LNCAP (cell line): ENCODE data around the gene IL12RB1.

Source experiments
- CTCF ChIP-seq: fragments of 450-650 bp; IDR thresholded peaks from 2 replicates; pipeline ENCODE4 v1.5.1; 2017; ENCODE audit warnings: mild to moderate bottlenecking

Gene IL12RB1

GRCh38 chr19:18049385-18049784 lies 37.3 kb downstream of the IL12RB1 start:
- TF ChIP-seq CTCF, result no peak

- TF ChIP-seq CTCF, result no peak
Measured at GRCh38 chr19:18046059-18046718, 40.5 kb downstream of the IL12RB1 start.

DNA sequence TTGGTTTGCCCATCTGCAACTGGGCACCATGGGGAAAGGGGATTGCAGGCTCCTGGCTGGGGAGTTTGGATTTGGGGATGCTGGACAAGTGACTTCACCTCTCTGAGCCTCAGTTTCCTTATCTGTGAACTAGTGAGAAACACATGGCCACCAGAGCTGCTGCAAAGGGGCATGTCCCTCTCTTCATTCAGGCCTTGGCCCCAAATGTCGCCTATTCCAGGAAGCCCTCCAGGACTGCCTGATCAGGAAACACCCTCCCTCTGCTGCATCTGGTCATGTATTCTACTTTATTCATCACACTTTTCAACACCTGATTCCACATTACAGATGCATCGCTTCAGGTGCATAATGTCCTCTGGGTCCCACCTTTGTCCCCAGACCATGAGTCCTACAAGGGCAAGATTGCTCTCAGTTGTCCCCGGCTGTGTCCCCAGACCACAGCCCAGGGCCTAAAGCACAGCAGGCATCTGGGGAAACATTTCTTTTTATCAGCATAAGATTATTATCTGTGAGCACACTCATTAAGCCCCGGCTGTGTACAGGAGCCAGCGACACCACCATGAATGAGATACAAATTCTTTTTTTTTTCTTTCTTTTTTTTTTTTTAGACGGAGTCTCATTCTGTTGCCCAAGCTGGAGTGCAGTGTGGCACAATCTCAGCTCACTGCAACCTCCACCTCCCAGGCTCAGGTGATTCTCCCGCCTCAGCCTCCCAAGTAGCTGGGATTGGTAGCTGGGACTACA lies 41.3 kb downstream of the IL12RB1 start:
- no peak for TF ChIP-seq CTCF

DNA sequence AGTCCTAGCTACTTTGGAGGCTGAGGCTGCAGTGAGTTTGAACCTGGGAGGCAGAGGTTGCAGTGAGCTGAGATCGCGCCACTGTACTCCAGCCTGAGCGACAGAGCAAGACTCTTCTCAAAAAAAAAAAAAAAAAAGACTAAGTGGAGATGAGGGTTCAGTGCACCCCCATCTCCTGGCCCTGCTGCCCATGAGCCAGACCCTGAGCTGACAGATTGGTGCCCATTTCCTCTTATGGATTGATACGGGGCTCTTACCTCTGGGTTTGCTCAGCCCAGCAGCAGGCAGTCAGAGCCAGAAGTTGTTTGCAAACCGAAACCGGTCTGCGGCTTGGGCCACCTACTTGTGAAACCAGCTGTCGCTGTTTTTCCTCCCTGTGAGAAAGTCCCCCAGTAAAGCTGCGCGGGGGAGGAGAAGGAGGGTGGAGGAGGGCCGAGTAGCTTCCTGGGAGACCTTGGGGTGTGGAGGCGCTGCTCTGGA lies 41.9 kb downstream of the IL12RB1 start:
- TF ChIP-seq CTCF, result no peak

DNA sequence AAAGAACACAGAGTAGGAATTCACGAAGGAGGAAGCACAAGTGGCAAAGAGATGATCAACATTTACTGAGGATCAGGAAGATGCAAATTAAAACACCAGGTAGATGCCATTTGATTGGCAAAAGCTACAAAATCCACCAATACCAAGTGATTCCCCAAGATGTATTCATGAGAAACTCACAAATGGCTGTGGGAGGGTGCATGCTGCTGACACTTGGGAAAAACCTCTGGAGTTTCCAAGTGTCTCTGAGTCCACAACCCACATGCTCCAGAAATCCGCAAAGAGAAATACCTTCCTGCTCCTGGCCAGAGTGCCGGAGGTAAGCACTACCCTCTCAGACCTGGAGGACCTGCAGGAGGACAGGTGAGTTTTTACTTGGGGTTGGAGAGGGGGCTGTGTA lies 43.1 kb downstream of the IL12RB1 start:
- TF ChIP-seq CTCF, result no peak

GRCh38 chr19:18041054-18041453 lies 45.7 kb downstream of the IL12RB1 start:
- TF ChIP-seq CTCF, result no peak

DNA sequence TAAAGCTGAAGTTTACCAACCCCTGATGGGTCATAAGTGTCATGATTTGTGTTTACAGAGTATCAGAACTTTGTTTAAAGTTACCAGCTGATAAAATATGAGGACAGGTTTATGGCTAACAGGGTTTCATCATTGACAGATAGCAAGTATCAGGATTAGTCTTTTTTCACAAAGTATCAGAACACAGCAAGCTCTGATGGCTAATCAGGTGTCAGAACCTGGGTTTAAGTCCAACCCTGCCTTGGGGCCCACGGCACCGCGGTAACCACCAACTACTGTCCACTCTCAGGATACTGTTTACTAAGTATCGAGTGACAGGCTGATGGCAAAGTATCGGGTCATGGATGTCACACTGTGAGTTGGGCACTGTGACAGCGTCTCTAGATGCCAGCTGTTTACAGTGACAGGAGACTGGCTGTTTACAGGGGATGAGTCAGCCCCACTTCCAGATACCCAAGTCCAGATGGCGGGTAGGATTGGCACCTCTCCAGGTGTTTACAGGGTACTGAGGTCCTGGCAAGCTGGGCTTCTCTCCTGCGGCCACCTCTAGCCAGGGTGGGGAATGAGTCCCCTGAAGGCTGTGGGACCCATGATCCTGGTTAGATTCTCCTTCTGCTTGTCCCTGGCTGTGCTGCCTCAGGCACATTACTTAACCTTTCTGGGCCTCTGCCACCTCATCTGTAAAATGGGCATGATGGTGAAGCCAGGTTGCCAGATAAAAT lies 57.0 kb downstream of the IL12RB1 start:
- TF ChIP-seq CTCF, result no peak
